IMR-90 (cell line): ENCODE results near the gene PTPRG. TPM values are rescaled to one million over a fixed set of nuclear protein-coding genes. Genes with fewer than 3 reads are reported as not detected.

Experiments used
- ATAC-seq: fragments of 200-7000 bp; cut with Tn5 transposase; 2 replicates; pipeline ENCODE4 v1.9.1; 2020; ENCODE audit warnings: low read depth, mild to moderate bottlenecking, moderate library complexity
- BruUV-seq: library from RNA; stranded (reverse); fragments of 400-500 nt; replicated peaks from 2 replicates; lab custom pipeline; 2021; lab: Mats Ljungman, UMichigan
- CTCF ChIA-PET: fragments of 300-600 bp; formaldehyde crosslinking; extraction: SDS; loops from one replicate; lab custom pipeline; 2021; ENCODE audit warnings: antibody characterized with exemption; lab: Yijun Ruan, JAX
- POLR2A ChIA-PET: fragments of 300-600 bp; sonication (Branson Sonifier 250); formaldehyde crosslinking; loops from one replicate; lab custom pipeline; 2022; ENCODE audit warnings: antibody characterized with exemption; ENCODE audit not compliant: unreplicated experiment; lab: Charles Lee
- DNase-seq: peaks from one replicate; pipeline ENCODE4 v3.0.0; 2013
- H2AFZ ChIP-seq: replicated peaks from 2 replicates; pipeline ENCODE3; 2013; ENCODE audit warnings: low read length, mild to moderate bottlenecking; ENCODE audit not compliant: poor library complexity
- H2AK5ac ChIP-seq: 2 replicates; pipeline ENCODE4 v1.6.1; 2013; ENCODE audit warnings: low read depth, low read length, inconsistent platforms
- H2AK9ac ChIP-seq: replicated peaks from 2 replicates; pipeline ENCODE3; 2013; ENCODE audit warnings: mild to moderate bottlenecking, low read depth, low read length, moderate library complexity; ENCODE audit not compliant: poor library complexity
- H2BK120ac ChIP-seq: 2 replicates; pipeline ENCODE4 v1.6.1; 2013; ENCODE audit warnings: low read depth, low read length, inconsistent platforms
- H2BK15ac ChIP-seq: 3 replicates; pipeline ENCODE4 v1.6.1; 2013; ENCODE audit warnings: low read depth, low read length, inconsistent platforms
- H2BK20ac ChIP-seq: 2 replicates; pipeline ENCODE4 v1.6.1; 2013; ENCODE audit warnings: low read depth, mild to moderate bottlenecking, inconsistent platforms, low read length, moderate library complexity
- H2BK5ac ChIP-seq: 2 replicates; pipeline ENCODE4 v1.6.1; 2013; ENCODE audit warnings: mild to moderate bottlenecking, low read depth, low read length, inconsistent platforms; ENCODE audit not compliant: poor library complexity, severe bottlenecking
- H3K14ac ChIP-seq: replicated peaks from 2 replicates; pipeline ENCODE4 v1.6.1; 2013; ENCODE audit warnings: low read depth, low read length, inconsistent platforms
- H3K18ac ChIP-seq: 2 replicates; pipeline ENCODE4 v1.6.1; 2013; ENCODE audit warnings: low read depth, low read length, control low read depth
- H3K23ac ChIP-seq: 2 replicates; pipeline ENCODE4 v1.6.1; 2013; ENCODE audit warnings: low read depth, low read length, inconsistent platforms
- H3K27ac ChIP-seq: 2 replicates; pipeline ENCODE4 v1.5.1; 2013; ENCODE audit warnings: mild to moderate bottlenecking, control low read depth, low read length; ENCODE audit not compliant: insufficient read depth
- H3K27me3 ChIP-seq: 2 replicates; pipeline ENCODE4 v1.6.1; 2013; ENCODE audit warnings: low read length; ENCODE audit not compliant: control insufficient read depth, insufficient read depth
- H3K36me3 ChIP-seq: 2 replicates; pipeline ENCODE4 v1.6.1; 2013; ENCODE audit warnings: low read length, mixed read lengths; ENCODE audit not compliant: control insufficient read depth, insufficient read depth
- H3K4ac ChIP-seq: 2 replicates; pipeline ENCODE4 v1.6.1; 2013; ENCODE audit warnings: low read depth, low read length, inconsistent platforms
- H3K4me1 ChIP-seq: 2 replicates; pipeline ENCODE4 v1.6.1; 2013; ENCODE audit warnings: low read length, mixed read lengths; ENCODE audit not compliant: control insufficient read depth, insufficient read depth
- H3K4me2 ChIP-seq: 2 replicates; pipeline ENCODE4 v1.6.1; 2013; ENCODE audit warnings: low read depth, mild to moderate bottlenecking, control low read depth, low read length, moderate library complexity
- H3K4me3 ChIP-seq: 2 replicates; pipeline ENCODE4 v1.5.1; 2013; ENCODE audit warnings: low read depth, mild to moderate bottlenecking, control low read depth, low read length, moderate library complexity; ENCODE audit not compliant: insufficient read depth
- H3K56ac ChIP-seq: 2 replicates; pipeline ENCODE4 v1.6.1; 2013; ENCODE audit warnings: low read length, inconsistent platforms; ENCODE audit not compliant: insufficient read depth; ENCODE audit errors: extremely low read depth
- H3K79me1 ChIP-seq, 2 experiments: 2 replicates each; pipeline ENCODE4 v1.6.1; 2013; ENCODE audit warnings: low read length in 2 of 2, inconsistent platforms in 1 of 2, low read depth in 1 of 2
- H3K9ac ChIP-seq: 2 replicates; pipeline ENCODE4 v1.6.1; 2013; ENCODE audit warnings: low read depth, low read length, control low read depth
- H3K9me1 ChIP-seq: 2 replicates; pipeline ENCODE4 v1.6.1; 2013; ENCODE audit warnings: low read length, inconsistent platforms; ENCODE audit not compliant: insufficient read depth
- H3K9me3 ChIP-seq: 2 replicates; pipeline ENCODE4 v1.6.1; 2013; ENCODE audit warnings: low read length; ENCODE audit not compliant: control insufficient read depth, insufficient read depth
- H4K20me1 ChIP-seq: 2 replicates; pipeline ENCODE4 v1.6.1; 2013; ENCODE audit warnings: low read length, inconsistent platforms; ENCODE audit not compliant: insufficient read depth
- H4K5ac ChIP-seq: 2 replicates; pipeline ENCODE4 v1.6.1; 2013; ENCODE audit warnings: mild to moderate bottlenecking, low read depth, low read length, control low read depth
- H4K8ac ChIP-seq, 2 experiments: 2 replicates each; pipeline ENCODE4 v1.6.1; 2013; ENCODE audit warnings: low read depth in 2 of 2, low read length in 2 of 2, control low read depth in 1 of 2, inconsistent platforms in 1 of 2
- H4K91ac ChIP-seq: 2 replicates; pipeline ENCODE4 v1.6.1; 2013; ENCODE audit warnings: low read depth, low read length, inconsistent platforms; ENCODE audit not compliant: insufficient read depth
- CHD1 ChIP-seq: IDR thresholded peaks from 2 replicates; pipeline ENCODE4 v1.6.1; 2012; ENCODE audit warnings: low read depth, low read length, improper control_type of control experiment
- POLR2A ChIP-seq: IDR thresholded peaks from 2 replicates; pipeline ENCODE4 v1.6.1; 2012; ENCODE audit warnings: mild to moderate bottlenecking, low read depth, low read length
- RAD21 ChIP-seq: IDR thresholded peaks from 2 replicates; pipeline ENCODE4 v1.6.1; 2012; ENCODE audit warnings: low read length, improper control_type of control experiment
- WGBS, 2 experiments: methylation state at CpG; one replicate each; pipeline versions ENCODE4 v1.1.5 to v1.1.7; 2013; ENCODE audit warnings: missing lambda C conversion rate in 2 of 2; ENCODE audit not compliant: insufficient read length in 1 of 2; ENCODE audit errors: extremely low coverage in 2 of 2; 5-methylcytosine and 5-hydroxymethylcytosine counted together
- dilution Hi-C: fragments of 300-500 bp; cut with HindIII; formaldehyde crosslinking; loops from one replicate; pipeline ENCODE4 v1.14.3; 2018; ENCODE audit warnings: low sequenced_read_pairs; ENCODE audit not compliant: unreplicated experiment
- in situ Hi-C: fragments of 300-500 bp; cut with MboI; formaldehyde crosslinking; loops from 3 replicates; pipeline ENCODE4 v1.14.3; 2019; ENCODE audit warnings: low sequenced_read_pairs, inconsistent platforms, mixed read lengths
- intact Hi-C: fragments of 100-400 bp; cut with micrococcal nuclease; formaldehyde crosslinking; loops from 2 replicates; pipeline ENCODE4 v1.10.0; 2022
- polyA plus RNA-seq, 3 experiments: library from polyadenylated mRNA; depleted of rRNA; stranded (reverse); fragments of >200 nt; gene quantifications; 2 replicates each; pipeline ENCODE4 v1.2.3, GENCODE V29; 2012; ENCODE audit warnings: low replicate concordance in 1 of 3
- total RNA-seq: library from RNA; depleted of rRNA; stranded (reverse); fragments of >200 nt; gene quantifications from 2 replicates; pipeline ENCODE4 v1.2.3, GENCODE V29; 2012

The PTPRG gene
- total and polyA plus RNA-seq, 2 of the 4 experiments (the other 2 are of a cell fraction), result 7.7 to 31.0 TPM

- no peak for TF ChIP-seq CHD1
- TF ChIP-seq POLR2A, result no peak
- TF ChIP-seq RAD21, result no peak
- no peak overlapping the region for H3K4me3 ChIP-seq
- no CpG with 5 or more reads among the region's 1 CpG for WGBS, 2 experiments
- H3K18ac ChIP-seq, result no peak overlapping the region
- no peak overlapping the region for H4K8ac ChIP-seq
- no peak overlapping the region for H3K4me2 ChIP-seq
- H2AK9ac ChIP-seq, result no peak overlapping the region
- H3K56ac ChIP-seq, result no peak overlapping the region
- no peak overlapping the region for H3K9ac ChIP-seq
- H3K23ac ChIP-seq, result no peak overlapping the region
- DNase-seq, result no peak
- no peak overlapping the region for H3K14ac ChIP-seq
- ChIA-PET POLR2A (no interaction called here), CTCF (no interaction called here)
- H3K9me3 ChIP-seq, result no peaks in the 10 kb centered on the region
- in situ Hi-C loops (no loop called here), dilution Hi-C loops (no loop called here), intact Hi-C loops (no loop called here)
- H2BK20ac ChIP-seq, result no peak overlapping the region; the same call in 1 of the 2 replicates
- no TSS peak for BruUV-seq
- peaks cover 7% of the 10 kb centered on the region; the same call in 1 of the 2 replicates for H3K4me1 ChIP-seq
- no peaks in the 10 kb centered on the region for H3K27me3 ChIP-seq
- H4K20me1 ChIP-seq, result peaks cover 5% of the 10 kb centered on the region; the same call in 1 of the 2 replicates
- H3K79me1 ChIP-seq, result peaks cover 20 to 68% of the 10 kb centered on the region in 2 experiments; a peak in 3 of 4 replicates
- H3K36me3 ChIP-seq, result no peaks in the 10 kb centered on the region; the same call in 1 of the 2 replicates
- no peak overlapping the region for H2BK15ac ChIP-seq
- no peak overlapping the region for H2BK5ac ChIP-seq
- no peak overlapping the region for H3K4ac ChIP-seq
- ATAC-seq, result no peak
- H2BK120ac ChIP-seq, result no peak overlapping the region
- H4K91ac ChIP-seq, result no peak overlapping the region
- no peak overlapping the region for H2AK5ac ChIP-seq
- no peak overlapping the region for H4K5ac ChIP-seq
- H3K27ac ChIP-seq, result no peak overlapping the region
- H3K9me1 ChIP-seq, result peaks cover 5% of the 10 kb centered on the region
- no peak overlapping the region for H2AFZ ChIP-seq
Measured at GRCh38 chr3:61613666-61614065, 52.3 kb downstream of the PTPRG start.
